Stimulated activated CD4-positive, alpha-beta T cell treated with anti-CD3 and anti-CD28 coated beads, Interleukin-1b, Interleukin-23, amount 100 ng/mL, for 24 hours (primary cell): ENCODE results near the gene ABCC3.

ENCODE experiments used
- DNase-seq, 4 experiments: peaks; one replicate each; pipeline ENCODE4 v3.0.0-alpha.2; 2020; ENCODE audit warnings: low read depth in 4 of 4, low spot score in 1 of 4

ABCC3 gene

GRCh38 chr17:50728881-50729765, 94.4 kb downstream of the ABCC3 start:
- no peak for DNase-seq

- DNase-seq = no peak
Observed at GRCh38 chr17:50731575-50732460, 97.1 kb downstream of the ABCC3 start.

GRCh38 chr17:50735287-50735686, 100.6 kb downstream of the ABCC3 start:
- DNase-seq = no peak

- DNase-seq = no peak
Observed at GRCh38 chr17:50737118-50737698, 102.5 kb downstream of the ABCC3 start.

GRCh38 chr17:50739098-50739497, 104.4 kb downstream of the ABCC3 start:
- DNase-seq = no peak
